K562 (cell line): Measurements from ENCODE around the gene MITF. TPM values are rescaled to one million over a fixed set of nuclear protein-coding genes. Genes with fewer than 3 reads are reported as not detected.

Experiments used
- ARNT ChIP-seq, 2 experiments: fragments of 450-650 bp; IDR thresholded peaks; 2 replicates each; pipeline ENCODE4 v1.6.1; 2016; ENCODE audit warnings: mild to moderate bottlenecking in 1 of 2
- CUX1 ChIP-seq: fragments of 200-800 bp; sonication (Bioruptor generic); IDR thresholded peaks from 2 replicates; pipeline ENCODE4 v1.6.1; 2016; ENCODE audit warnings: missing genetic modification characterization, missing compliant biosample characterization
- CXXC5 ChIP-seq: fragments of 250-450 bp; sonication (Bioruptor Pico); IDR thresholded peaks from 2 replicates; pipeline ENCODE4 v1.8.0; 2022; ENCODE audit warnings: inconsistent platforms, mild to moderate bottlenecking, moderate library complexity
- E2F5 ChIP-seq: sonication (generic); formaldehyde crosslinking; IDR thresholded peaks from 2 replicates; pipeline ENCODE4 v1.8.0; 2022; ENCODE audit warnings: mild to moderate bottlenecking, missing genetic modification reagents
- FOXM1 ChIP-seq, 2 experiments: fragments of 450-650 bp in 1 of 2; sonication (generic) in 1 of 2; formaldehyde crosslinking in 1 of 2; IDR thresholded peaks; 2 replicates each; pipeline versions ENCODE4 v1.6.1 to v1.9.0; 2017 to 2022; ENCODE audit warnings: low read depth in 2 of 2, mild to moderate bottlenecking in 2 of 2, missing genetic modification reagents in 1 of 2, moderate library complexity in 1 of 2
- GABPB2 ChIP-seq: fragments of 250-450 bp; sonication (Bioruptor Pico); conservative IDR thresholded peaks from 2 replicates; pipeline ENCODE4 v1.5.1; 2021; ENCODE audit warnings: mild to moderate bottlenecking
- GTF2B ChIP-seq: IDR thresholded peaks from 2 replicates; pipeline ENCODE4 v1.6.1; 2011; ENCODE audit not compliant: insufficient read length; ENCODE audit errors: extremely low read depth
- KLF16 ChIP-seq: IDR thresholded peaks from 2 replicates; pipeline ENCODE4 v1.6.1; 2016; ENCODE audit warnings: antibody characterized with exemption
- MLLT1 ChIP-seq, 2 experiments: fragments of 450-650 bp; IDR thresholded peaks; 2 replicates each; pipeline ENCODE4 v1.6.1; 2016
- MYBL2 ChIP-seq, 2 experiments: fragments of 450-650 bp in 1 of 2; sonication (generic) in 1 of 2; formaldehyde crosslinking in 1 of 2; IDR thresholded peaks; 2 replicates each; pipeline versions ENCODE4 v1.6.1 to v1.8.1; 2017 to 2022; ENCODE audit warnings: borderline replicate concordance in 1 of 2, inconsistent platforms in 1 of 2, low read depth in 1 of 2, mild to moderate bottlenecking in 1 of 2, missing genetic modification reagents in 1 of 2, moderate library complexity in 1 of 2
- PTBP1 ChIP-seq: fragments of 200-400 bp; formaldehyde crosslinking; IDR thresholded peaks from 2 replicates; pipeline ENCODE4 v1.6.1; 2017; ENCODE audit warnings: low read depth, low read length
- PTRF ChIP-seq: fragments of 450-650 bp; IDR thresholded peaks from 2 replicates; pipeline ENCODE4 v1.6.1; 2016; ENCODE audit warnings: mild to moderate bottlenecking, missing genetic modification characterization, missing compliant biosample characterization
- RHOXF2B ChIP-seq: fragments of 250-450 bp; sonication (Bioruptor Pico); conservative IDR thresholded peaks from 2 replicates; pipeline ENCODE4 v1.5.1; 2021
- SUPT5H ChIP-seq: fragments of 450-650 bp; IDR thresholded peaks from 2 replicates; pipeline ENCODE4 v1.6.1; 2016
- UBTF ChIP-seq, 2 experiments: IDR thresholded peaks; 2 replicates each; pipeline ENCODE4 v1.6.1; 2012; ENCODE audit warnings: improper control_type of control experiment in 2 of 2, low read depth in 2 of 2, low read length in 2 of 2, borderline replicate concordance in 1 of 2
- ZNF146 ChIP-seq: IDR thresholded peaks from one replicate; pipeline ENCODE4 v1.6.1; 2018; ENCODE audit warnings: missing compliant biosample characterization; ENCODE audit not compliant: unreplicated experiment
- ZNF217 ChIP-seq: sonication (generic); formaldehyde crosslinking; IDR thresholded peaks from 2 replicates; pipeline ENCODE4 v1.8.0; 2022; ENCODE audit warnings: mild to moderate bottlenecking, missing genetic modification reagents
- polyA plus RNA-seq, 8 experiments: library from polyadenylated mRNA; depleted of rRNA in 4 of 8; stranded (reverse) in 5 of 8; unstranded in 3 of 8; fragments of >200 nt; fragmentation: Nextera tagmentation in 2 of 8; fragmentation: Illumina TruSeq in 1 of 8; extraction: Ambion mirVana in 2 of 8; extraction: Trizol in 1 of 8; gene quantifications; 2 replicates each; pipeline versions ENCODE4 v1.2.1 to v1.2.3, GENCODE V29; 2011 to 2014; ENCODE audit warnings: inconsistent platforms in 1 of 8, missing spikeins in 1 of 8
- total RNA-seq, 7 experiments: library from RNA; depleted of rRNA in 6 of 7; stranded (reverse); fragments of >200 nt in 6 of 7; fragmentation: Illumina TruSeq in 2 of 7; extraction: Trizol in 2 of 7; gene quantifications; 2 replicates each; pipeline versions ENCODE4 v1.2.1 to v1.2.3, GENCODE V29; 2011 to 2021; ENCODE audit warnings: low replicate concordance in 1 of 7

MITF gene
- total and polyA plus RNA-seq, 9 of the 15 experiments (the other 6 are each of a cell fraction or from before 2014, with no cell fraction given) = 5.6 to 14.9 (median 11.1) TPM

GRCh38 chr3:69791919-69792399, 52.7 kb downstream of the MITF start (continued):
- TF ChIP-seq ZNF217 (CRISPR knock-in tag) = no peak
- no peak for TF ChIP-seq E2F5 (CRISPR knock-in tag)
- no peak for TF ChIP-seq CUX1 (CRISPR knock-in tag)
- no peak for TF ChIP-seq SUPT5H
- no peak for TF ChIP-seq GTF2B
- no peak for TF ChIP-seq GABPB2
- no peak for TF ChIP-seq UBTF (IDR thresholded peaks at IDR 0.05; ENCODE audit: borderline replicate concordance in 1 of 2, low read depth in 2 of 2, low read length in 2 of 2)
- no peak for TF ChIP-seq ZNF146 (CRISPR knock-in tag)
- peak; percentile 87 for TF ChIP-seq MYBL2 (IDR thresholded peaks at IDR 0.05; ENCODE audit: low read depth)
- TF ChIP-seq MYBL2 (CRISPR knock-in tag; IDR thresholded peaks at IDR 0.05; ENCODE audit: borderline replicate concordance) = no peak
- TF ChIP-seq RHOXF2B (CRISPR knock-in tag) = no peak
- peak; percentile 94 for TF ChIP-seq KLF16
- peak; percentile 34 to 91; a peak in 3 of 4 replicates for TF ChIP-seq ARNT (IDR thresholded peaks at IDR 0.05)
- no peak for TF ChIP-seq PTRF
- TF ChIP-seq MLLT1 (IDR thresholded peaks at IDR 0.05) = no peak
- TF ChIP-seq PTBP1 = no peak
- peak; percentile 97 for TF ChIP-seq FOXM1 (IDR thresholded peaks at IDR 0.05; ENCODE audit: low read depth)
- TF ChIP-seq FOXM1 (CRISPR knock-in tag; IDR thresholded peaks at IDR 0.05; ENCODE audit: low read depth) = no peak
- TF ChIP-seq CXXC5 (CRISPR knock-in tag) = peak; percentile 45; the same call in 1 of the 2 replicates
